ENCODE results near the gene THSD4.

THSD4 gene

GRCh38 chr15:71627604-71628003 is 512.3 kb downstream of the THSD4 start:
- DNase-seq (ENCODE audit: low spot score), result no peak

- DNase-seq (ENCODE audit: low spot score), result no peak
Observed at GRCh38 chr15:71628988-71629770, 513.9 kb downstream of the THSD4 start.

GRCh38 chr15:71629781-71630474 is 514.7 kb downstream of the THSD4 start:
- no peak for DNase-seq (ENCODE audit: low spot score)

- peak; percentile 33 for DNase-seq (ENCODE audit: low spot score)
Observed at GRCh38 chr15:71630475-71630809, 515.2 kb downstream of the THSD4 start.

GRCh38 chr15:71632576-71633195 is 517.4 kb downstream of the THSD4 start:
- DNase-seq (ENCODE audit: low spot score), result no peak

- no peak for DNase-seq (ENCODE audit: low spot score)
Observed at GRCh38 chr15:71634820-71635560, 519.7 kb downstream of the THSD4 start.

GRCh38 chr15:71635735-71636134 is 520.5 kb downstream of the THSD4 start:
- no peak for DNase-seq (ENCODE audit: low spot score)

- no peak for DNase-seq (ENCODE audit: low spot score)
Observed at GRCh38 chr15:71638876-71639275, 523.6 kb downstream of the THSD4 start.

DNA sequence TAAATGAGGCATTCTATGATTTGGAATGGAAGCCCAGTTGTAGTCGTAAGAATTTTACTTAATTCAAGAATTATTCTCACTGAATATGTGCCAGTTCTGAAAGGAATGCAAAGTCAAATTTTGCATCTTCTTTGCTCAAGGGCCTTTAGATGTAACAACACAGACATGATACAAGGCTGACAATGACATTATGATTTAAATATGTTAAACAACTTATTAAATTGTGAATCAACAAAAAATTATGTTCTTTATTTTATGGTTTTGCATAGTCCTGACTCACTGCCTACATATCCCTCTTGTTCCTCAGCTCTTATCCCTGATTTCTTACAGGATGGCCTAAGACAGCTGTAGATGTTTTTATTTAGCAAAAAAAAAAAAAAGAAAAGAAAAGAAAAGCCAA is 524.2 kb downstream of the THSD4 start:
- no peak for DNase-seq (ENCODE audit: low spot score)

- DNase-seq (ENCODE audit: low spot score), result no peak
Observed at GRCh38 chr15:71643918-71644317, 528.6 kb downstream of the THSD4 start.

GRCh38 chr15:71646767-71647486 is 531.7 kb downstream of the THSD4 start:
- DNase-seq (ENCODE audit: low spot score), result no peak

- DNase-seq (ENCODE audit: low spot score), result no peak
Observed at GRCh38 chr15:71647487-71647808, 532.2 kb downstream of the THSD4 start.

GRCh38 chr15:71648095-71648494 is 532.8 kb downstream of the THSD4 start:
- no peak for DNase-seq (ENCODE audit: low spot score)

GRCh38 chr15:71649894-71650293 is 534.6 kb downstream of the THSD4 start:
- peak; percentile 16 for DNase-seq (ENCODE audit: low spot score)

DNA sequence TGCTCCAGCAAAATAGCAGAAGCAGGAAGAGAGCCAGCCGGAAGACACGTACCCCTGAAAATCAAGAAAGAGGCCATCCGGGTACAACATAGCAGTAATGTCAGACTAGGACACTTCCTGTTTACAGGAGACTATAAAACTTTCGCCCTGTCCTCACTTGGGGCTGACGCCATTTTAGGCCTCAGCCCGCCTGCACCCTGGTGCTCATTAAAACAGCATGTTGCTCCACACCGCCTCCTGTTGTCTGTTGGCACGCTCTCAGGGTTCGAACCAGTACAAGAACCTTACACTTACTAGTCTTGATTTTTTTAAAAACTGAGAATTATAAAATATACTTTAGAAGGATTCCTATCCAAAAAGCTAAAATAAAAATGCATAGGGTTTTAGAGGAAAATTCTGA is 535.3 kb downstream of the THSD4 start:
- no peak for DNase-seq (ENCODE audit: low spot score)

DNA sequence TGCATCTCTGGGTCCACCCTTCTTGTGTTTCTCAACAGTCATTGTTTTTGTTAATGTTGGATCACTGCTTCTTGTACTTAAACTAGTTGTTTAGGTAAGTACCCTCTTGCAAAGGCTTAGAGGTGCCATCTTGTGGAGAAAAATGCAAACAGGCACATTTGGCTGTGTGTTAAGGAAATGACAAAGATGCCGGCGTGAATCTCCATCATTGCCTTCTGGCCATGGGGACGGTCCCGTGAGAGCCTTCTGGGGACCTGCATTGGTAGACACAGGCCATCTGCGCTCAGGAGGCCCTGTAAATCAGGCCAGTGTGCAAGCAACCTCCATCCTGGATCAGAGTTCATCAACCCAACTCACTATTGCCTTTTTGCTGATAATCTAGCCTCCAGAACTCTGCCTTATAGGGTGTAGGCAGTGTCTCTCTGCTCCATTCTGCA is 536.5 kb downstream of the THSD4 start:
- peak; percentile 70 for DNase-seq (ENCODE audit: low spot score)

DNA sequence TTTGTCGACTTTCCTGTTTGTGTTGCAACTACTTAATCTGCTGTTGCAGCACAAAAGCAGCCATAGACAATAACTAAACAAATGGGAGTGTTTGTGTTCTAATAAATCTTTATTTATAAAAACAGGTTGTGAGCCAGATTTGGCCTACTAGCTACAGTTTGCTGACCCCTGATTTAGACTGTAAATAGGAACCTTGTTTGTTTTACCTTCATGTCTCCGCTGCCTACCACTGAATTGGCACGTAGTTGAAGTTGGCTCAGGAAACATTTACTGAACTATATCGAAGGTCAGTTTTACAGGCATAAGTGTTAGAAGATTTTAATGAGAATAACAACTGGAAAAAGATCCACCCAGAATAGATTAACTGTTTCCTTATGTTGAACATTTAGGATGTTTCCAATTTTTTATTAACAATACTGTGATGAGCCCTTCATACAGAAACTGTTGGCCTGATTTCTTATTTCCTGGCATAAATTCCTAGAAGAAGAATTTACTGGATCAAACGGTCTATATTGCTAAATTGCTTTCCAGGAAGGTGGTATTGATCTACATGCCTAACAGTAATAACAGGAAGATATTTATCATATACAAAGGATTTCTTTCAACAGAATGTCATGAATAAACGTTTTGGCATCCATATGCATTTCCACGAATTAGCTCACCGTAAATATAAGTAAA is 538.9 kb downstream of the THSD4 start:
- no peak for DNase-seq (ENCODE audit: low spot score)

DNA sequence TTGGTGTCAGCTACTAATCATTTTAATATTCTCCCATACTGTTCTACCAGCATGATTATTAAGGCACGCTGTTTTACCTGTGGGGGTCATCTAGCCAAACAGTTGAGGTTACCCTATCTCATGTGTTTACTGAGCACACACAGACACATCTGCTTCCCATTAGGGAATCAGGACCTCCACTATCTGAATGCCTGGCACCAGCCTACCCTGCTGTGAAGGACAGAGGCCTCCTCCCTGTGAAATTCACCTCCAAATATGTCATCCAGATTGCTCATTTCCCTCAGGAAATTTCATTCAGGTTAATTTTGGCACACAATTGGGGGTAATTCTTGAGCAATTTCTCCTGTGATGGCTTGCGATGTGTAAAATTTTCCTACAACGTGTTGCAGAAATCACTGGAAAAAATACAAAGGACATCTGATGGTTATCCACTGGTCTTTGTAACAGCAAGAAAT is 539.5 kb downstream of the THSD4 start:
- no peak for DNase-seq (ENCODE audit: low spot score)

DNA sequence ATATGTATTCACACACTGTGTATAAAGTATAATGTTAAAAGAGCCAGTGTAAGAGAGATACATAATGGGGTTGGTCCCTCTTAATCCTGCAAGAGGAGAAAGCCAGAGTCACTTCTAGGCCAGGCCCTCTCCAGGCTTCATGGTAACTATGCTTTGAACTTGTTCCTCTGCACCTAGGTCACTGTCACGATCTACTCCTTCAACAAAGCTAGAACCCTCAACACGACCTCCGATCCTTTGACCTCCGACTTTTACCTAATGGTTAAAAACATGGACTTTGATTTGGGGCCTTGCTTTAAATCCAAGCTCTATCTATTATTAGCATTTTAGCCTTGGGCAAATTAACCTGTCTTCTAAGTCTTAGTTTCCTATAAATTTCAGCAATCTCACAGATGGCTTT is 541.2 kb downstream of the THSD4 start:
- DNase-seq (ENCODE audit: low spot score), result no peak

DNA sequence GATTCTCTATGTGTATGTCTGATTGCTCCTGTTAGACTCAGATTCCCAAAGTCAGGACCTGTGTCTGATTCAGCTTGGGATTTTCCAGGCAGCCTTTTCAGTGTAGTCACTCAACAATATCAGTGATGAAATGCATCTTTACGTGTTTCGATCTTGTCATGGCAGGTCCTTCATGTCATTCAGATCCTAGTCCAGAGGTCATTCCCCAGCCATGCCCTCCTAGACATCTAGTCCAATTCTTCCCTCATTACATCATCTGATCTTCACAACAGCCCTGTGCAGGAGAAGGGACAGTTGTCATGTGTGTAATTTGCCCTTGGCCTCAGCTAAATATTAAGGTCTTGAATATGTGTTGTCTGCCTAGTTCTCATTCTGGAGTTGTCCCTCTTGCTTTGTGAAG is 541.9 kb downstream of the THSD4 start:
- no peak for DNase-seq (ENCODE audit: low spot score)

DNA sequence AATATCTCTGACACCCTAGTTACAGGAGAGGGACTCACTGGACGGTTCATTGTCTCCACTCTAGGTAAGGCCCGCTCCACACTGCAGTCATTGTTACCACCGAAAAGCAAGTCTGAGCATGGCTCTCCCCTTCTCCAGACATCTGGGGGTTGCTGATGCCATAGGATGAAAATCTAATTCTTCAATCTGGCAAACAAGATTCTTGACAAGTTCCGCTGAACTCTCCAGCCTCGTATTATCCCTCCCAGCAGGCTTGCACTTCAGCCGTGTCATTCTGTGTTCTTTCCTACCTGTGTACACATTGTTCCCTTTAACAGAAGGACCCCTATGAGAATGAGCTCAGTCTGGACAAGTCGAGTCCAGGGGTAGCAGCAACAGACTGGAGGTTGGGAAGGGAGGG is 542.8 kb downstream of the THSD4 start:
- DNase-seq (ENCODE audit: low spot score), result no peak
